HG03196 (cell line): ENCODE results near the gene KLHL30.

Source experiments
- ATAC-seq: cut with Tn5 transposase; IDR thresholded peaks from one replicate; pipeline ENCODE4 v1.9.1; 2021; ENCODE audit not compliant: unreplicated experiment

Gene KLHL30

DNA sequence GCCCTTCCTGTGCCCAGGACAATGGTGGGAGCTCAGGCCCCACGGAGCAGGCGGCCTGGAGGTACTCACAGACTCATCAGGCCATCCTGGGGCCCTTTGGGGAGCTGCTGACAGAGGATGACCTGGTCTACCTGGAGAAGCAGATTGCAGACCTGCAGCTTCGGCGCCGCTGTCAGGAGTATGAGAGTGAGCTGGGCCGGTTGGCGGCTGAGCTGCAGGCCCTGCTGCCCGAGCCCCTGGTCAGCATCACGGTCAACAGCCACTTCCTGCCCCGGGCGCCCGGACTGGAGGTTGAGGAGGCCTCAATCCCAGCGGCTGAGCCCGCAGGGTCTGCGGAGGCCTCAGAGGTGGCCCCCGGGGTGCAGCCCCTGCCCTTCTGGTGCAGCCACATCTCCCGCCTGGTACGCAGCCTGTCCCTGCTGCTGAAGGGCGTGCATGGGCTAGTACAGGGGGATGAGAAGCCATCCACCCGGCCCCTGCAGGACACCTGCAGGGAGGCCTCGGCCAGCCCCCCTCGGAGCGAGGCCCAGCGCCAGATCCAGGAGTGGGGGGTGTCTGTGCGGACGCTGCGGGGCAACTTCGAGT is 8.3 kb upstream of the KLHL30 start:
- ATAC-seq = no peak

DNA sequence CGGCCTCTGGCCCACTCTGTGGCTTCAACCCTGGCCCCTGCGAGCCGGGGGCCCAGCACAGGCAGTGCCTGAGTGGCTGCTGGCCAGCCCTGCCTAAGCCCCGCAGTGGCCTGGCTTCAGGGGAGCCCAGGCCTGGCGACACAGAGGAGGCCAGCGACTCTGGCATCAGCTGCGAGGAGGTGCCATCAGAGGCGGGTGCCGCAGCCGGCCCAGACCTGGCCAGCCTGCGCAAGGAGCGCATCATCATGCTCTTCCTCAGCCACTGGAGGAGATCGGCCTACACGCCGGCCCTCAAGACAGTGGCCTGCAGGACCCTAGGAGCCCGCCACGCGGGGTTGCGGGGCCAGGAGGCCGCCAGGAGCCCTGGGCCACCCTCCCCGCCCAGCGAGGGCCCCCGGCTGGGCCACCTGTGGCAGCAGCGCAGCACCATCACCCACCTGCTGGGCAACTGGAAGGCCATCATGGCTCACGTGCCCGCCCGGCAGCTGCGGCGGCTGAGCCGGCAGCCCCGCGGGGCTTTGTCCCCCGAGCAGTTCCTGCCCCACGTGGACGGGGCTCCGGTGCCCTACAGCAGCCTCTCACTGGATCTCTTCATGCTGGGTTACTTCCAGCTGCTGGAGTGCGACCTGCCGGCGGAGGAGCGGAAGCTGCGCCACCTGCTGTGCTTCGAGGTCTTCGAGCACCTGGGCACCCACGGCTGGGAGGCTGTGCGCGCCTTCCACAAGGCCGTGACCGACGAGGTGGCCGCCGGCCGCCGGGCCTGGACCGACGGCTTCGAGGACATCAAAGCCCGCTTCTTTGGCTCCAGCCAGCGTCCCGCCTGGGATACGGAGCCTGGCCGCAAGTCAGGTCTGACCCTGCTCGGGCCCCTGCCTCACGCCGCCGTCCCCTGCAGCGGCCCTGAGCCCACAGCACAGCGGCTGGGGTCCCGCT is 7.5 kb upstream of the KLHL30 start:
- ATAC-seq = no peak

DNA sequence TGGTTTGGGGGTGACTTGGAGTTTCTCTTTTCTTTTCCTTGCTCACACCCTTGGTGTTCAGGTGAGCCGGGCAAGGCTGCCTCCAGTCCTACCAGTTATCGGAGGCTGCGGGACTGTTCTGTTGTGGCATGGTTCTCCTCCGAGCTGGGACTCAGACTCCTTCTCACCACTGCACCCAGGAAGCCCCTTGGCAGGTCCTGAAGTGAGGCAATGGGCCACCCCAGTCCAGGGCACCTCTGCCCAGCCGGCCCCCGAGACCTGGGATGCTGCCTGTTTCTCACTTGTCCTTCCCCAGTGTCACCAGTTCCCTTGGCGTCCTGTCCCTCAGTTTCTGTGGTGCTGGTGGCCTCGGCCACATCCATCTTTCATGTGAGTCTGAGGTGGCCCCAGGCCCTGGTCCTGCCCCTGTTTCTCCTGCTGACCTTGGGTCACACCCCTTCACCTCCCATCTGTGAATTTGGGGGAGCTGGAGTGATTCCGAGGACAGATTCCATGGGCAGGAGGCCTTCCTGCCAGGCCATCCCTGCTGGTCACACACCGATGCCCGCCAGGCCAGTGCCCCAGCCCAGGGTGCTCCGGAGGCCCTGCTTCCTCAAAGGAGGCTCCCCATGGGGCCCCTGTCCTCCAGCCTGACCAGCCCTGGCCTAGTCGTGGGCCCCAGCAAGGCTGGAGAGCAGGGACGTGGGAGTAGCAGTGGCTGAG is 6.6 kb upstream of the KLHL30 start:
- ATAC-seq = no peak

DNA sequence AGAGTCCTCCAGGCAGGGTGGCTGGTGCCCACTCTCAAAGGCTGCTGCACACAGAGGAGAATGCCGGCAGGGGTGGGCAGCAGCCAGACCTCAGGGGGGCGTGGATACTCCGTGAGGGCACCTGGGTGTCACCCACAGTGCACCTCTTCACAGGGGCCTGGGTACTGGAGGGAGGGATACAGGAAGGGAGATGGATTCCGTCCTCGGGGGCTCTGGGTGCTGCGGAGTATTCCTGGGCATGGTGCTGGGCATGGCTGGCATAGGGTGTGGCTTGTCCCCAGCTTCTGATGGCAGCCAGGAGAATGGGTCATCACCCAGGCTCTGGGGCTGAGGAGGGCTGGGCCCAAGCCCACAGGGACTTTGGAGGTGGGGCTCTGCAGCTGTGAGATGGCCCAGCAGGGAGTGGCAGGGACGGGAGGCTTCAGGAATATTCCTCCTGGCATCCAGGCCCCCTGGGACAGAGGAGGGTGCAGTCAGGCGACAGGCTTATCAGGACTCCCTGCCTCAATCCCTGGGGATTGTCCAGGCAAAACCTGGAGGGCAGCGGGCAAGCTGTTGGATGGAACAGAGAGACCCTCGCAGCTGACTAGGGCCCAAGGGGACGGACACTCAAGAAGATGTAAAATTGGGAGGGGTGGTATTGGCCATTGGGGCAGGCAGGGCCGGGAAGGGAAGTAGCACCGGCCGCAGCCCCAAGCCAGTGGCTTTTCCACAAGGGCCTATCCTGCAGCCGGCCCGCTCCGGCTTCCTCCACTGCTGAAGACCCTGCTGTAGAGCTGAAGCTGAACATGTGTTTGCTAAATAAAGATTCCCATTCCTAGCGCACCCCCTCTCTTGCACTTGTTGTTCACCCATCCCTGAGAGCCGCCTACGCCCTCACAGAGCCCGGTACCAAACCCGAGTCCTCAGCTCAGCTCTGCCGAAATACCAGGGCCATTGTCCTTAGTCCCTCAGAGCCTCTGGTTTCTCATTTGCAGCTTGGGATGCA is 5.7 kb upstream of the KLHL30 start:
- ATAC-seq = no peak

DNA sequence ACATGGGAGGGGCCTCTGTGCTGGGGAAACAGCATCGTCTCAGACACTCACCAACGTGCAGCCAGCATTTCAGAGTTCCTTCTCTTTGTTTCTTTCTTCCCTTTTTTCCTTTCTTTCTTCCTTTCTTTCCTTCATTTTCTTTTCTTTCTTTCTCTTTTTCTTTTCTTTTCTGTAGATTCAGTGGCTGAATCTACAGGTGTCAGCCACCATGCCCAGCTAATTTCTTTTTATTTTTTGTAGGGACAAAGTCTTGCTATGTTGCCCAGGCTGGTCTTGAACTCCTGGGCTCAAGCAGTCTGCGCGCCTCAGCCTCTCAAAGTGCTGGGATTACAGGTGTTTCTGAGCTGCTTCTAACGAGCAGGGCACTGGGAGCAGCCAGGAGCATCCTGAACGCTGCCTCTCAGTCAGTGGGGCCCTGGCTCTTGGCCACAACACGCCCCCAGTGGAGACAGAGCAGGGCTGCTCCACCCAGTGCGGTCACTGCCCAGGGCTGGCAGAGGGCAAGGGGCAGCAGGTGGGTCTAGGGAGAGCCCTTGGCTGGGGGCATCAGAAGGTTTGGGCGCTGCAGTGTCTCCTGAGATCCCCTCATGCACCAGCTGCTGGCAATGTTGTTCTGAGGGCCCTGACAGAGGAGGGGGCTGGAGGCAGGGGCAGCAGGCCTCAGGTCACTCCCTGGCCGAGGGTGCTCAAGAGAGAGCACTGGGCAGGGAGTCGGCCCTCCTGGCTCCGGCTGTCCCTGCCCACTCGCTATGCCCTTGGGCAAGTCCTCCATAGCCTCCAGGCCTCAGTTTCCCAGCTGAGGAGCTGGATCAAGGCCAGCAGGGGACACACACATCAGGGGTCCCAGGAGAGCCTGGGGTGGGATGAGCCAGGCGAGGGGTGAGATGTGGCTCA is 4.7 kb upstream of the KLHL30 start:
- no peak for ATAC-seq

DNA sequence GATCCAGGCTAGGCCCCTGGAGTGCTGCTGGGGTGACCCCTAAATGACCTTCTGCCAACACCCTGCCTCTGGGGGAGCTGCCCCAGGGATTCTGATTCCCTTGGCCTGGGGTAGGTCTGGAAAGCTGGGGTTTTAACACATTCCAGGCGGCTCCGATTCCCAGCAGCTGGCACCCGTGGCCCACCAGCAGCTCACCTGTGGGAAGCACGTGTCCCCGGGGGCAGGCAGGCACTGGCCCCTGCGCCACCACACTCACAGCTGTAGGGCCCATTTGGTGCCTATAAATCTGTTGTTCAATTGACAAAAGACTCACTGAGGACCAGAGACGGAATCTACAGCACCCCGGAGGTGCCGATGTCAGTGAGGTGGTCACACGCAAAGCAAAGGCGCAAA is 4.1 kb upstream of the KLHL30 start:
- ATAC-seq = no peak

DNA sequence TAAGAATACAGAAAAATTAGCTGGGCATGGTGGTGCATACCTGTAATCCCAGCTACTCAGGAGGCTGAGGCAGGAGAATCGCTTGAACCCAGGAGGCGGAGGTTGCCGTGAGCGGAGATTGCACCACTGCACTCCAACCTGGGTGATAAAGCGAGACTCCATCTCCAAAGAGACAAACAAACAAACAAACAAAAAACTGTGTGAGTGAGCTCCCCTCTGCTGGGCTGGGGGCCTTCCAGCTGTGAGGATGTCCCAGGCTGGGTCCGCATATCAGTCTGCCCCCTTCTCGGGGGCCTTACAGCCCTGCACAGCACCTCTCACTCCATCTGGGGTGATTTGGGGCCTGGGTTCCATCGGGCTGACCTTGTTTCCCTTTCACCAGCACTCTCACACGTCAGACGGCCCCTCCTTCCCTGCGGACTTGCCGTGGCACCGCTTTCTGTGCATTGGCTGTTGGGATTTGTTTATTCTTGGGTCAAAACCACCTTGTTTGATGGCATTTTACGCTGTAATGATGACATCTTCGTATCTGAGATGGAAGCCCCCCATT is 2.8 kb upstream of the KLHL30 start:
- ATAC-seq = no peak

DNA sequence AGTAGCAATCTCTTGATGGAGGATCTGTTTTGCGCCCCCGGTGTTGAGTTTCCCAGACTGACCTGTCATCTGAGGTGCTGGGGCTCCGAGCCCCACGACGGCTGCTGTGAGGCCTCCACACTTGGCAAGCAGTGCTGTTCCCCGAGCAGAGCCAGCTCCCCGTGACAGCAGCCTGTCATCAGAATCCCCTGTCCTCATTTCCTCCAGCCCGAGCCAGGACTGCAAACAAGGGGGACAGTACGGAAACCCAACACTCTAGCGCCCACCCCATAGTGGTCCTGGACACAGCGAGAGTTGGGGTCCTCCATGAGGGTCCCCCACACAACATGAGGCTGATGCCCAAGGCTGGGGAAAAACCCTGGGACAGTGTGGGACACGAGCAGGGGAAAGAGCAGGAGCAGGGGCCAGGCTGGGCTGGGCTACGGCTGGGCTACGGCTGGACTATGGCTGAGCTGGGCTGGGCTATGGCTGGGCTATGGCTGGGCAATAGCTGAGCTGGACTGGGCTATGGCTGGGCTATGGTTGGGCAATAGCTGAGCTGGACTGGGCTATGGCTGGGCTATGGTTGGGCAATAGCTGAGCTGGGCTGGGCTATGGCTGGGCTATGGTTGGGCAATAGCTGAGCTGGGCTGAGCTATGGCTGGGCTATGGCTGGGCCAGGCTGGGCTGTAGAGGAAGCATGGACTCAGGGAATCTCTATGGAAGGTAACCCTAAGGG is 1.5 kb upstream of the KLHL30 start:
- ATAC-seq = no peak

DNA sequence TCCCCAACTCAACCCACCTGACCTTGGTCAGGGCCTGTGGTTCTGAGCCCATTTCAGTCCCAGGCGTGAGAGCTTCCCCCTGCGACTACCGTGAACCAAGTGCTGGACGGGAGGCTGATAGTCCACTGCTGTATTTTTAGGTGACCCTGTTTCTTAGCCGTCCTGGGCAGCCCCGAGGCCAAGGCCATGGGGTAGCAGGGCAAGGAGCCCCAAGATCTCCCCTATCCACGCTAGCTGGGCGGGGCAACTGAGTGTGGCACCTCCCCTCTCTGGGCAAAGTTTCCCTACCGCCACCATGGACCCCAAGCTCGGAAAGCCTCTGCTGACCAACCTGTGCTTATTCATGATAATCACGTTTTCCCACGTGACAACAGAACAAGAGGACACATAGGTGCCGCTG is 583 bp upstream of the KLHL30 start:
- no peak for ATAC-seq

DNA sequence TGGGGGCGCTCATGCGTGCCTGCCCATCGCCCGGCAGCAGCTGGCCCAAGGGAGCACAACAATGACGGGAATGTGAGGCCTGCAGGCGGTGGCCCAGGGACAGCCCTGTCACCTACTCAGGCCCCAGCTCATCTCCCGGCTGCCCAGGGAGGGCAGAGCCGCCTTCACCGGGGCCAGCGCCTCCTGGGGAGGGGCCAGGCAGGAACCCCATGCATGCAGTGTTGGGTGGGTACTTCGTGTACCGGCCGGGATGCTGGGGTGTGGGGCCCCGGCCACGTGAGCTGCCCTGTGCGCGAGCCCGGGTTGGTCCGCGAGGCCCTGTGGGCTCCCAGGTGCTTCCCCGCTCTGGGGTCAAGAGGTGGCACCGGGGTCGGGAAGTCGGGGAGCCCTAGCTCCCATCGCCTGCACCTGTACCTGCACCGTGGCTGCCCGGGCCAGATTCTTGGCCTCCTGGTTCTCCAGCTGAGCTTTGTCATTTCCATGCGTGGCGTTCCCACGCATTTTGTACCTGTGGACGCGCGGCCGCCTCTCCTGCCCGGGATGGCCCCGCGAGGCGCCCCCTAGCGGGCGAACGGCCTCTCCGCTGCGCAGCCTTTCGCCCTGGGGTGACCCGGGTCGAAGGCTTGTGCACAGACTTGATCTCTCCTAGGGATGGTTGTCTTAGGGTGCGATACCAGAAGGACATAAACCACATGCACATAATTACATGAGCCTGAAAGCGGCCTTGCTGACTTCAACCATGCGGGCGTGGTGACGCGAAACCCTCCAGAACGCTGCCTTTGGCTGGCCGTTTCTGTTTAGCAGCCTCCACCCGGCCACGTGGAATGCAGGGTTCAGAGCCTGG is 950 bp downstream of the KLHL30 start:
- ATAC-seq = no peak

DNA sequence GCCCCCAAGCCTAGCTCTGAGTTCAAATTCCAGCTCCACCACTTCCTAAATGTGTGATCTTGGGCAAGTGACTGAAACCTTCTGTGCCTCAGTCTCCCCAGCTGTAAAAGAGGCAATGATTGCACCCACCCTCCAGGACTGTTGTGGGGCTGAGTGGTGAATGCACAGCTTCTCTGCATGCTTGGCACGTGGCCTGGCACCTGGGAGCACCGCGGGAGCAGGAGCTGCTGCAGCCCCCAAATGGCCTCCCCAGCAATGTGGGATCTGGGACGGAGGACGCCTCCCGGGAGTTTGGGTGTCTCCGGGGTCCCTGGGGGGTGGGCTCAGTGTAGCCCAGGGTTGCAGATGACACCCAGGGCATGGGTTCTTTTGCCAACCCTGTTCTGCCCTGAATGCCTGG is 1.6 kb downstream of the KLHL30 start:
- ATAC-seq = no peak

DNA sequence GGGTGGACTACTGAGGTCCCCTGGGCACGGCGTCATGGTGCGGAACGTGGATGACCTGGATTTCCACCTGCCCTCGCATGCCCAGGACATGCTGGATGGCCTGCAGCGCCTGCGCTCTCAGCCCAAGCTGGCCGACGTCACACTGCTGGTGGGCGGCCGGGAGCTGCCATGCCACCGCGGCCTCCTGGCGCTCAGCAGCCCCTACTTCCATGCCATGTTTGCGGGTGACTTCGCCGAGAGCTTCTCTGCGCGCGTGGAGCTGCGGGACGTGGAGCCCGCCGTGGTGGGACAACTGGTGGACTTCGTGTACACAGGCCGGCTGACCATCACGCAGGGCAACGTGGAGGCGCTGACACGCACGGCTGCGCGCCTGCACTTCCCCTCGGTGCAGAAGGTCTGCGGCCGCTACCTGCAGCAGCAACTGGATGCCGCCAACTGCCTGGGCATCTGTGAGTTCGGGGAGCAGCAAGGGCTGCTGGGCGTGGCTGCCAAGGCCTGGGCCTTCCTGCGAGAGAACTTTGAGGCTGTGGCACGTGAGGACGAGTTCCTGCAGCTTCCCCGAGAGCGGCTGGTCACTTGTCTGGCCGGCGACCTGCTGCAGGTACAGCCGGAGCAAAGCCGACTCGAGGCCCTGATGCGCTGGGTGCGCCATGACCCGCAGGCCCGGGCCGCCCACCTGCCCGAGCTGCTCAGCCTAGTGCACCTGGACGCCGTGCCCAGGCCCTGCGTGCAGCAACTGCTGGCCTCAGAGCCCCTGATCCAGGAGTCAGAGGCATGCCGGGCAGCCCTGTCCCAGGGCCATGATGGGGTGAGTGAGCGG is 2.5 kb downstream of the KLHL30 start:
- ATAC-seq = no peak

DNA sequence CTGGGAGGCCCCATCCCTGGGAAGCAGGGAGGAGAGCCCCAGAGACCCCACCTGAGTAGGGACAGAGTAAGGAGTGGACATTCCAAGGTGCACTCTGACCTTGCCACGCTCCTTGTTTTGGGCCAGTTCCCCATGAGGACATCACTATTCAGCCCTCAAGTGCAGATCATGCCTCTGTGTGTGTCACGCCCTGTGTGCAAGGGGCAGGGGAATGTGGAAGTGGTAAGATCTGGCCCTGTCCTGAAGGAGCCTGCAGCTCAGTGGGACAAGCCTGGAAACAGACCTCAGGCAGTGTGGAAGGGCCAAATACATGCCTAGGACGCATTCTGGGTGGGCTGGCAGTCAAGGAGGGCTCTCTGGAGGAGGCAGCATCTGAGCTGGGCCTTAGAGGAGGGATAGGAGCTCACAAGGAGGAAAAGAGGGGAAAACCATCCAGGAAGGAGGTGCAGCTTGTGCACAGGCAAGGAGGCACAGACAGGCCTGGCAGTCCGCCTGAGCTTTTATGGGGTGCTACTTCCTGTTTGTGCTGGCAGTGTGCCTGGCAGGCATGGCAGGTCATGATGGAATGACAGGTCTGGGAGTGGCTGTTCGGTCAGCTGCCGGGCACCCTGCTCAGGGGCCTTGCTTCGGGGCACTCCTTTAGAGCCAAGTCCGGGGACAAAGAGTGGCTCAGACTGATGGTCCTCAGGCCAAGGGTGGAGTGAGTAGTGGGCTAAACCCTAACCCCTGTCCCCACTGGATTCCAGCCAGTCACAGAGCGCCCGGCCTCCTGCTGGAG is 3.3 kb downstream of the KLHL30 start:
- no peak for ATAC-seq

DNA sequence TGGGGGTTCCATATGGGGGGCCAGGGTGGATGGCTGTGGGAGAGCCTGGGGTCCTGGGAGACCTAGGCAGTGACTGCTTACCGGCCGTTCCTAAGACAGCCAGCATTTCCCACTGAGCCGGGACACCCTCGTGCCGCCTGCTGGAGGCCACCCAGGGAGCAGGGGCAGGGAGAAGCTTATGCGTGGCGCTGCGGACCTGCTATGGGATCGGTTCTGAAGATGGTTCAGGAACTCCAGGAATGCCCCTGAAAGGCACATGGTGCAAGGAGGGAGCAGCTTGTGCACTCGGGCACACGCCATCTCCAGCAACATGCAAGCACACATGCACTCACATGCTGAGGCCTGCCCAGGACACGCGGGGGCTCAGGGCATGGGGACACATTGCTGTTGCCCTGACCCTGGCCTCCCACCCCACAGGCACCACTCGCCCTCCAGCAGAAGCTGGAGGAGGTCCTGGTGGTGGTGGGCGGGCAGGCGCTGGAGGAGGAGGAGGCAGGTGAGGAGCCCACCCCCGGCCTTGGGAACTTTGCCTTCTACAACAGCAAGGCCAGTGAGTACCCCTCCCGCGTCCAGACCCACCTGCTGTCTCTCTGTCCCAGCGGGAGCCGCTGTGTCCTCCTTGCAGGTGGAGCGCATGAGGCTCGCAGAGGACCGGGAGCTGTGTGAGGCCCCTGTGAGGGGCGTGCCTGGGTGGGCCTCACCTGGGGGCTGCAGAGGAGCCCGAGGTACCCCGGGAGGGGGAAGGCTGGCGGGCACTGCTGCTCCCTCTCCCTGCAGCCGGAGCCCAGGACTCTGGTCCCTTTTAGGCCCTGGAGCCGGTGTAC is 4.1 kb downstream of the KLHL30 start:
- no peak for ATAC-seq

DNA sequence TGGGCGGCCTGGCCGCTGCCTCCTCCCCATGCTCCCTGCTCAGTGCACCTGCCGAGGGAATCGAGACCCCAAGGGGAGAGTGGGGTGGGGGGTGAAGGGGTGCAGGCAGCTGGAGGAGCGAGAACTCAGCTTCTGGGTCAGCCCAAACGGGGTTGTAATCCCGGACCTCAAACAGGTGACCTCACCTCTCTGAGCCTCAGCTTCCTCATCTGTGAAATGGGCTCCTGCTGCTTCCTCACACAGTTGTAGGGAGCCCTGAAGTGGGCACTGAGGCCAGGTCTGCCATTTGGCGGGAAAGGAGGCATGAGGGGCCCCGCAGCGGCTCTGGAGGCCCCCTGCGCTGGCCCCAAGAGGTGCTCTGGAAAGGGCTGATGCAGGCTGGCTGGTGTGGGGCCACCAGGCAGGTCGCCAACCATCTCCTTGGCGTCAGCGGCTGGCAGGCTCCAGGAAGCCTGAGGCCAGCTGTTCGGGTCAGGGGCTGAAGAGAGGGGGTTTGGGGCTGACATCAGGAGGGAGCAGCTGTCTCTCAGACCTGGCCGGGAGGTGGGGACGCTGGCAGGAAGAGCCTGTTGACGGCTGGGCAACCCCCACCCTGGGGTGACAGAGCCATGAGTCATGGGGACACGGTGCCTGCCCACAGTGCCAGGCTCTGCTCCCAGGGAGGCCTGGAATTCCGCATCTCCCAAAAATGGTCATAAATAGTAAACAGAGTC is 4.9 kb downstream of the KLHL30 start:
- no peak for ATAC-seq
